GM12801 (cell line): ENCODE measurements around the gene SPPL3.

Experiments
- TF ChIP-seq, protein P1 (sequence below): IDR thresholded peaks from one replicate; pipeline ENCODE4 v1.5.1; 2011; ENCODE audit warnings: control low read depth; ENCODE audit not compliant: insufficient read length; ENCODE audit errors: extremely low read depth

SPPL3 gene

DNA sequence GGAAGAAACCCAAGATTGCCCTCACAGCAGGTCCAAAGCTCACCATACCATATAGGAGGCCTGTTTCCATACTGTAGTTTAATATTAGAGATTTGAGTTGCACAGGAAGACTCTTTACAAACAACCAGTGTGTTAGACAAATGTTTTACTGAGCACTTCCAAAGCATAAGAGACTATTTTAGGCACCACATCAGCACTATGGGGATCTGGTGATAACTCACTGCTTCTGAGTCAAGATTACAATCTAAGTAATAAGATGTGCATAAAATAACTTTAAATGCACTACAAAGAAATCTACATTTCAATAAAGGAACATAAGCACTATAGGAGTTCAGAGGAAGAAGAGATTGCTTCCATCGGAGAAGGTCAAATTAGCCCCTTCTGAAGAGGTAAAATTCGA lies 71.4 kb downstream of the SPPL3 start:
- TF ChIP-seq, protein P1, sequence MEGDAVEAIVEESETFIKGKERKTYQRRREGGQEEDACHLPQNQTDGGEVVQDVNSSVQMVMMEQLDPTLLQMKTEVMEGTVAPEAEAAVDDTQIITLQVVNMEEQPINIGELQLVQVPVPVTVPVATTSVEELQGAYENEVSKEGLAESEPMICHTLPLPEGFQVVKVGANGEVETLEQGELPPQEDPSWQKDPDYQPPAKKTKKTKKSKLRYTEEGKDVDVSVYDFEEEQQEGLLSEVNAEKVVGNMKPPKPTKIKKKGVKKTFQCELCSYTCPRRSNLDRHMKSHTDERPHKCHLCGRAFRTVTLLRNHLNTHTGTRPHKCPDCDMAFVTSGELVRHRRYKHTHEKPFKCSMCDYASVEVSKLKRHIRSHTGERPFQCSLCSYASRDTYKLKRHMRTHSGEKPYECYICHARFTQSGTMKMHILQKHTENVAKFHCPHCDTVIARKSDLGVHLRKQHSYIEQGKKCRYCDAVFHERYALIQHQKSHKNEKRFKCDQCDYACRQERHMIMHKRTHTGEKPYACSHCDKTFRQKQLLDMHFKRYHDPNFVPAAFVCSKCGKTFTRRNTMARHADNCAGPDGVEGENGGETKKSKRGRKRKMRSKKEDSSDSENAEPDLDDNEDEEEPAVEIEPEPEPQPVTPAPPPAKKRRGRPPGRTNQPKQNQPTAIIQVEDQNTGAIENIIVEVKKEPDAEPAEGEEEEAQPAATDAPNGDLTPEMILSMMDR = no peak

- TF ChIP-seq, protein P1 = no peak
Measured at GRCh38 chr12:120831648-120832267, 72.4 kb downstream of the SPPL3 start.

DNA sequence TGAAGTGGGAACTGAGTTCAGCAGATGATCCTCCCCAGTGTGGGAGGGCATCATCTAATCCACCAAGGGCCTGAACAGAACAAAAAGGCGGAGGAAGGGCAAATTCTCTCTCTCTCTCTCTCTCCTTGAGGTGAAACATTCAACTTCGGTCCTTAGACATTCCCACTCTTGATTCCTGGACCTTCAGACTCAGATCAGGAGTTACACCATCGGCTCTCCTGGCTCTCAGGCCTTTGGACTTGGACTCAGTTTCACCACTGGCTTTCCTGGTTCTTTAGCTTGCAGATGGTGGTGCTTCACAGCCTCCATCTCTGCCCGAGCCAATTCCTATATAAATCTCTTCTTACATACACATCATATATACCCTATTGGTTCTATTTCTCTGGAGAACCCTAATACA lies 73.2 kb downstream of the SPPL3 start:
- TF ChIP-seq, protein P1 = no peak

DNA sequence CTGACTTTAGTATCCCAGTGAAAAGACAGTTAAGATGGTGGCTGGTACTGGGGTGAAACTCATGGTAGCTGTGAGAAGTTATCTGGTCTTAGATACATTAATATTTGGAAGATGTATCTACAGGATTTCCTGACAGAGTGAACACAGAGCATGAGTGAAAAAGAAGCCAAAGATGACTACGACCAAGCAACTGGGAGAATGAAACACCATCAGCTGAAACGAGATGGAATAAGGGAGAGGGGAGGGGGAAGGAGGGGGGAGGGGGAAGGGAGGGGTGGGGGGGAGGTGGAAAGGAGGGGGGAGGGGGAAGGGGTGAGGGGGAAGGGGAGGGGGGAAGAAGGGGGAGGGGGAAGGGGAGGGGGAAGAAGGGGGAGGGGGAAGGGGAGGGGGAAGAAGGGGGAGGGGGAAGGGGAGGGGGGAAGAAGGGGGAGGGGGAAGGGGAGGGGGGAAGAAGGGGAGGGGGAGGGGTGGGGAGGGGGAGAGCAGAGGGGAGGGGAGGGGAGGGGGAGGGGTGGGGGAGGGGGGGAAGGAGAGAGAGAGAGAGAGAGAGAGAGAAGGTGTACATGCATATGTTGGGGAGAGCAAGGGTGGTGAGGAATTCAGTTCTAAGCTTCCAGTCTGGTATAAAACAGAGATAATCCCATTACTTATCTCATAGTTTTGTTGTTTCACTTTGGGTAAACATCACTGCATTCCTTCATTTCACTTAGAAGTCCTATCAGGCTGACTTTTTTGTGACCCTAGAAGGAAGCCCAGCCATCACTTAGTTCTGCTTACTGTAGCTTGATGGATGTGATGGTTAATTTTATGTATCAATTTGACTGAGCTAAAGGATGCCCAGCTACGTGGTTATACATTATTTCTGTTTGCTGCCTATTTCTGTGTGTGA lies 73.9 kb downstream of the SPPL3 start:
- TF ChIP-seq, protein P1 = no peak

DNA sequence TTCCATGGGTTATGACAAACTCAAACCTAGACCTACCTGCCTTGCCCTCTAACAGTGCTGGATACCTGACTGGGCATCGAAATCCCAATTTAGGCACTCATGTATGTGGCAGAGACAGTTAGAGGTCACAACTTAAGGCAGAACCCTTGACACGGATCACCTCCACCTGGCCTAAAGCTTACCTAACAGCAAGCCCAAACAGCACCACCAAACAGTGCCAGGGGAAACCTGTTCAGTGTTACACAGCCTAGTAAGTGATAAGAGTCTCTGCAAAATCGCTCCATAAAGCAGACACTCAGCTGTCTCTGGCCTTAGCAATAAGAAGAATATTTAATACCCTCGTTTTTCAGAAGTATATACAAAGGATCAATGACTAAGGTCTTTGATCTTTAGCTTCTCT lies 77.8 kb downstream of the SPPL3 start:
- TF ChIP-seq, protein P1 = no peak

- TF ChIP-seq, protein P1 = no peak
Measured at GRCh38 chr12:120825337-120825736, 78.8 kb downstream of the SPPL3 start.

- TF ChIP-seq, protein P1 = no peak
Measured at GRCh38 chr12:120822832-120823503, 81.2 kb downstream of the SPPL3 start.
